HepG2 (cell line): Measurements from ENCODE around the gene WFDC1. TPM values are rescaled to one million over a fixed set of nuclear protein-coding genes. Genes with fewer than 3 reads are reported as not detected.

Experiments
- ATAC-seq: fragments of 200-7000 bp; cut with Tn5 transposase; 3 replicates; pipeline ENCODE4 v1.9.1; 2020; ENCODE audit warnings: mild to moderate bottlenecking, moderate library complexity
- BruUV-seq: library from RNA; stranded (reverse); fragments of 400-500 nt; replicated peaks from 2 replicates; lab custom pipeline; 2021; lab: Mats Ljungman, UMichigan
- CTCF ChIA-PET: fragments of 300-600 bp; formaldehyde crosslinking; extraction: SDS; loops from one replicate; lab custom pipeline; 2021; ENCODE audit warnings: low total read pairs, inconsistent platforms, low intra/inter-chr PET ratio; lab: Yijun Ruan, JAX
- POLR2A ChIA-PET: fragments of 350-600 bp; sonication (Branson Sonifier 250); formaldehyde crosslinking; loops from one replicate; lab custom pipeline; 2020; ENCODE audit warnings: antibody characterized with exemption, inconsistent platforms; lab: Yijun Ruan, JAX
- DNase-seq: peaks from one replicate; pipeline ENCODE4 v3.0.0-alpha.2; 2015; ENCODE audit warnings: low spot score
- FAIRE-seq: peaks from 3 replicates; lab custom pipeline; 2011; peaks lifted over from hg19 to GRCh38; lab: Jason Lieb, UNC
- H2AFZ ChIP-seq: one replicate; pipeline ENCODE4 v1.6.1; 2011; ENCODE audit warnings: low read length, inconsistent platforms
- H3K27ac ChIP-seq: fragments of 300-600 bp; 3 replicates; pipeline ENCODE4 v1.8.0; 2011; ENCODE audit warnings: mixed run types, mild to moderate bottlenecking, mixed read lengths, low read length, inconsistent platforms; ENCODE audit not compliant: insufficient read depth; ENCODE audit errors: extremely low read length
- H3K27me3 ChIP-seq, 2 experiments: fragments of 200-600 bp in 1 of 2; 2 replicates in 1 of 2; 3 replicates in 1 of 2; pipeline versions ENCODE4 v1.6.0 to v1.8.0; 2011; ENCODE audit warnings: low read length in 2 of 2, mild to moderate bottlenecking in 2 of 2, moderate library complexity in 2 of 2, inconsistent platforms in 1 of 2; ENCODE audit not compliant: insufficient read depth in 2 of 2, control insufficient read depth in 1 of 2
- H3K36me3 ChIP-seq, 2 experiments: fragments of 200-600 bp in 1 of 2; replicated peaks in 1 of 2; 2 replicates in 1 of 2; 3 replicates in 1 of 2; pipeline versions ENCODE4 v1.5.1 to v1.8.0; 2011; ENCODE audit warnings: low read length in 2 of 2, inconsistent platforms in 1 of 2; ENCODE audit not compliant: insufficient read depth in 2 of 2, control insufficient read depth in 1 of 2
- H3K4me1 ChIP-seq: 2 replicates; pipeline ENCODE4 v1.5.1; 2012; ENCODE audit warnings: low read length, inconsistent platforms; ENCODE audit not compliant: insufficient read depth
- H3K4me2 ChIP-seq: 2 replicates; pipeline ENCODE4 v1.6.0; 2011; ENCODE audit warnings: low read depth, low read length, inconsistent platforms
- H3K4me3 ChIP-seq, 3 experiments: fragments of 200-600 bp in 1 of 3; sonication (generic), shearing (Covaris generic) in 1 of 3; replicated peaks in 1 of 3; 2 replicates each; pipeline ENCODE4 v1.5.1; 2011 to 2016; ENCODE audit warnings: low read length in 3 of 3, inconsistent platforms in 2 of 3, low read depth in 2 of 3, mild to moderate bottlenecking in 2 of 3, control low read depth in 1 of 3, mixed read lengths in 1 of 3; ENCODE audit not compliant: insufficient read depth in 1 of 3
- H3K79me2 ChIP-seq: one replicate; pipeline ENCODE4 v1.6.1; 2011; ENCODE audit warnings: low read length, inconsistent platforms; ENCODE audit not compliant: insufficient read depth
- H3K9ac ChIP-seq: 2 replicates; pipeline ENCODE4 v1.6.0; 2011; ENCODE audit warnings: mild to moderate bottlenecking, low read depth, low read length, inconsistent platforms; ENCODE audit not compliant: insufficient read depth
- H3K9me3 ChIP-seq: 2 replicates; pipeline ENCODE4 v1.5.1; 2012; ENCODE audit warnings: mild to moderate bottlenecking, low read length
- H4K20me1 ChIP-seq: 2 replicates; pipeline ENCODE4 v1.6.0; 2011; ENCODE audit warnings: inconsistent platforms, mild to moderate bottlenecking, low read length, moderate library complexity; ENCODE audit not compliant: insufficient read depth
- ARNT ChIP-seq: fragments of 450-650 bp; IDR thresholded peaks from 2 replicates; pipeline ENCODE4 v1.6.1; 2017
- FOXP1 ChIP-seq, 2 experiments: fragments of 450-650 bp in 1 of 2; IDR thresholded peaks; 2 replicates each; pipeline ENCODE4 v1.6.1; 2017 to 2018; ENCODE audit warnings: antibody characterized with exemption in 1 of 2
- GATA4 ChIP-seq: sonication (generic); IDR thresholded peaks from 2 replicates; pipeline ENCODE4 v1.6.1; 2016; ENCODE audit warnings: antibody characterized with exemption, low read depth, borderline replicate concordance
- MAFF ChIP-seq: IDR thresholded peaks from 2 replicates; pipeline ENCODE4 v1.6.1; 2011; ENCODE audit warnings: low read depth, low read length, improper control_type of control experiment
- PLRG1 ChIP-seq: fragments of 450-650 bp; conservative IDR thresholded peaks from 2 replicates; pipeline ENCODE4 v1.6.1; 2016
- RARA ChIP-seq: IDR thresholded peaks from 2 replicates; pipeline ENCODE4 v1.6.1; 2016; ENCODE audit warnings: missing genetic modification reagents, missing compliant biosample characterization
- RXRB ChIP-seq: IDR thresholded peaks from 2 replicates; pipeline ENCODE4 v1.6.1; 2016; ENCODE audit warnings: borderline replicate concordance, missing genetic modification reagents, missing compliant biosample characterization
- SMARCC2 ChIP-seq: fragments of 450-650 bp; IDR thresholded peaks from 2 replicates; pipeline ENCODE4 v1.6.1; 2017; ENCODE audit warnings: antibody characterized with exemption, mild to moderate bottlenecking
- ZBTB3 ChIP-seq: sonication (generic); formaldehyde crosslinking; IDR thresholded peaks from 2 replicates; pipeline ENCODE4 v1.4.0; 2020; ENCODE audit warnings: low read depth, mild to moderate bottlenecking, moderate library complexity, missing genetic modification reagents, borderline replicate concordance
- ZNF230 ChIP-seq: sonication (generic); formaldehyde crosslinking; IDR thresholded peaks from 2 replicates; pipeline ENCODE4 v1.4.0; 2020; ENCODE audit warnings: mild to moderate bottlenecking, missing genetic modification reagents
- ZNF567 ChIP-seq: sonication (generic); formaldehyde crosslinking; IDR thresholded peaks from 2 replicates; pipeline ENCODE4 v1.8.1; 2023; ENCODE audit warnings: mild to moderate bottlenecking, missing genetic modification reagents, borderline replicate concordance
- ZNF652 ChIP-seq: IDR thresholded peaks from 2 replicates; pipeline ENCODE4 v1.6.1; 2016; ENCODE audit warnings: low read depth, borderline replicate concordance
- ZNF775 ChIP-seq: sonication (generic); formaldehyde crosslinking; IDR thresholded peaks from 2 replicates; pipeline ENCODE4 v1.4.0; 2020; ENCODE audit warnings: missing genetic modification reagents, mild to moderate bottlenecking, moderate library complexity, borderline replicate concordance
- ZNF850 ChIP-seq: sonication (generic); formaldehyde crosslinking; conservative IDR thresholded peaks from 2 replicates; pipeline ENCODE4 v1.9.0; 2021; ENCODE audit warnings: mild to moderate bottlenecking, missing genetic modification reagents
- WGBS: methylation state at CpG from one replicate; pipeline ENCODE4 v1.1.6; 2017; ENCODE audit warnings: low lambda C conversion rate; 5-methylcytosine and 5-hydroxymethylcytosine counted together
- in situ Hi-C: cut with HindIII; loops from 2 replicates; pipeline ENCODE4 v1.10.0; 2017; ENCODE audit warnings: low pct_unique_long_range_greater_than_20kb; ENCODE audit not compliant: extremely low pct_ligation_motif_present
- intact Hi-C: fragments of 100-400 bp; cut with micrococcal nuclease; formaldehyde crosslinking; loops from one replicate; pipeline ENCODE4 v1.10.0; 2022; ENCODE audit not compliant: unreplicated experiment
- polyA plus RNA-seq, 8 experiments: library from polyadenylated mRNA; depleted of rRNA in 3 of 8; stranded (reverse) in 7 of 8; unstranded in 1 of 8; fragments of >200 nt; fragmentation: Illumina TruSeq in 4 of 8; extraction: Trizol in 4 of 8; gene quantifications; 2 replicates each; pipeline versions ENCODE4 v1.2.1 to v1.2.3, GENCODE V29; 2011 to 2016; ENCODE audit warnings: low read depth in 4 of 8, missing spikeins in 1 of 8, mixed read lengths in 1 of 8; ENCODE audit not compliant: insufficient read depth in 1 of 8
- total RNA-seq, 5 experiments: library from RNA; depleted of rRNA; stranded (reverse); fragments of >200 nt; fragmentation: Illumina TruSeq; extraction: Trizol; gene quantifications; 2 replicates each; pipeline ENCODE4 v1.2.3, GENCODE V29; 2016; ENCODE audit warnings: low read depth in 1 of 5
- TF ChIP-seq, protein P1 (sequence below): sonication (generic); formaldehyde crosslinking; IDR thresholded peaks from 2 replicates; pipeline ENCODE4 v1.8.1; 2023; ENCODE audit warnings: missing genetic modification reagents, inconsistent platforms, borderline replicate concordance
- TF ChIP-seq, protein P2 (sequence below): sonication (generic); formaldehyde crosslinking; IDR thresholded peaks from 2 replicates; pipeline ENCODE4 v1.8.1; 2023; ENCODE audit warnings: mild to moderate bottlenecking, moderate library complexity, missing genetic modification reagents

Gene WFDC1
- total and polyA plus RNA-seq, 2 of the 13 experiments (the other 11 are each of a cell fraction or from before 2014, with no cell fraction given) = not detected

DNA sequence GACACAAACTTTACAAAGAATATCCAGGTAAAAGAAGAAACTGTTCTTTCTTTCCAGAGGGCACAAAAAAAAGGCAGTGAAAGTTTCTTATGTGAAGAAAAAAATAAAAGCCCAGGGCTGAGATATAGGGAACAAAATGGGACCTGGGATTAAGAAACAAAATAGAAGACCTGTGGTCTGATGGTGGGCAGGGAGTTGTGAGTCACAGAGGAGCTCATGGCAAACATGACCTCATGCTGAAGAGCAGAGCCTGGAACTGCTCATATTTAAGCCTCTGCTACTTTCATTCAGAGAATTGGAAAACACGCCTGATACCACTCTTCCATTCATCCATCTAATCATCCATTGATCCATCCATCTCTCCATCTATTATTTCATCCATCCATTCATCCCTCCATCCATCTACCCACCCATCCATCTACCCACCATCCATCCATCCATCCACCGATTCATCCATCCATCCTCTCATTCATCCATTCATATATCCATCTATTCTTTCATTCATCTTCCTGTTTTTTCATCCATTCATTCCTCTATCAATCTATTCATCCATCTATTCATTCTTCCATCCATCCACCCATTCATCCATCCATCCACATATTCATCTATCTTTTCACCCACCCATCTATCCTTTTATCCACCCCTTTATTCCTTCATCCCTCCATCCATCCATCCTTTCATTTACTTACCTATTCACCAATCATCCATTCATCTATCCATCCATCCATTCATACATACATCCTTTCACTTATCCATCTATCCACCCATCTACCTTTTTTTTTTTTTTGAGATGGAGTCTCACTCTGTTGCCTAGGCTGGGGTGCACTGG is 30.0 kb downstream of the WFDC1 start:
- FAIRE-seq (no peak), DNase-seq (no peak), ATAC-seq (no peak)
- WGBS = 2% methylated on average over 2 of the region's 2 CpGs
- Histone ChIP-seq H2AFZ (no peak overlapping the region), H3K4me3 (no peak overlapping the region), H4K20me1 (no peaks in the 10 kb centered on the region), H3K4me2 (no peak overlapping the region), H3K9me3 (no peaks in the 10 kb centered on the region), H3K4me1 (no peaks in the 10 kb centered on the region), H3K9ac (no peak overlapping the region), H3K27me3 (peaks cover 0 to 27% of the 10 kb centered on the region in 2 experiments; a peak in 3 of 5 replicates), H3K27ac (no peak overlapping the region), H3K36me3 (no peaks in the 10 kb centered on the region), H3K79me2 (no peaks in the 10 kb centered on the region)
- ChIA-PET CTCF (no interaction called here), POLR2A (no interaction called here)
- TF ChIP-seq ARNT = 0 out of 2 replicates have a peak, but pooled peaks have one; percentile 58
- TF ChIP-seq FOXP1 (IDR thresholded peaks at IDR 0.05) = 0 out of 2 replicates have a peak, but pooled peaks have one; percentile 13
- no peak for TF ChIP-seq FOXP1 (CRISPR knock-in tag; IDR thresholded peaks at IDR 0.05)
- TF ChIP-seq PLRG1 = 0 out of 2 replicates have a peak, but pooled peaks have one; percentile 56
- no peak for TF ChIP-seq ZNF850 (CRISPR knock-in tag)
- no peak for TF ChIP-seq ZNF567 (CRISPR knock-in tag)
- in situ Hi-C loops (no loop called here), intact Hi-C loops (no loop called here)
- no TSS peak for BruUV-seq

DNA sequence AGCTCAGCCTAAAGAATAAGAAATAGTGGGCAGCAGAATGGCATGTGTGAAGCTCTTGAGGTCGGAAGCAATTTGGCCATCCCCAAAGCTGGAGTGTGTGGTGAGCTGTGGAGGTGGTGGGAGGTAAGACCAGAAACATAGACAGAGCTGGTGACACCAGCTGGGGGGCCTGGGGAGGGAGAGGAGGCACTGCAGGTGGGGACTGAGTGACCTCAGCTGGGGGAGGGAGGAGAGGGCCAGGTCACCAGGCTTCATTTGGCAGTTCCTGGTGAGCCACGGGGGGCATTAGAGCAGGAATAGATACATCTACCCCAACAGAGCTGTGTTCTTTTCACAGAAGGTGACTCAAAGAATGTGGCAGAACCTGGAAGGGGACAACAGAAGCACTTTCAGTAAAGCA is 31.9 kb downstream of the WFDC1 start:
- CTCF ChIA-PET = no interaction called here
- no TSS peak for BruUV-seq
- in situ Hi-C loops = no loop called here
- TF ChIP-seq SMARCC2 (no peak), RXRB (CRISPR knock-in tag) (no peak), RARA (CRISPR knock-in tag) (no peak), ZBTB3 (CRISPR knock-in tag) (no peak), ZNF775 (CRISPR knock-in tag) (no peak), MAFF (no peak), GATA4 (no peak), ZNF230 (no peak), ZNF652 (no peak), ZNF567 (CRISPR knock-in tag) (no peak)
- TF ChIP-seq, protein P1, sequence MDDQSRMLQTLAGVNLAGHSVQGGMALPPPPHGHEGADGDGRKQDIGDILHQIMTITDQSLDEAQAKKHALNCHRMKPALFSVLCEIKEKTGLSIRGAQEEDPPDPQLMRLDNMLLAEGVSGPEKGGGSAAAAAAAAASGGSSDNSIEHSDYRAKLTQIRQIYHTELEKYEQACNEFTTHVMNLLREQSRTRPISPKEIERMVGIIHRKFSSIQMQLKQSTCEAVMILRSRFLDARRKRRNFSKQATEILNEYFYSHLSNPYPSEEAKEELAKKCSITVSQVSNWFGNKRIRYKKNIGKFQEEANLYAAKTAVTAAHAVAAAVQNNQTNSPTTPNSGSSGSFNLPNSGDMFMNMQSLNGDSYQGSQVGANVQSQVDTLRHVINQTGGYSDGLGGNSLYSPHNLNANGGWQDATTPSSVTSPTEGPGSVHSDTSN (CRISPR knock-in tag) = no peak
- TF ChIP-seq, protein P2, sequence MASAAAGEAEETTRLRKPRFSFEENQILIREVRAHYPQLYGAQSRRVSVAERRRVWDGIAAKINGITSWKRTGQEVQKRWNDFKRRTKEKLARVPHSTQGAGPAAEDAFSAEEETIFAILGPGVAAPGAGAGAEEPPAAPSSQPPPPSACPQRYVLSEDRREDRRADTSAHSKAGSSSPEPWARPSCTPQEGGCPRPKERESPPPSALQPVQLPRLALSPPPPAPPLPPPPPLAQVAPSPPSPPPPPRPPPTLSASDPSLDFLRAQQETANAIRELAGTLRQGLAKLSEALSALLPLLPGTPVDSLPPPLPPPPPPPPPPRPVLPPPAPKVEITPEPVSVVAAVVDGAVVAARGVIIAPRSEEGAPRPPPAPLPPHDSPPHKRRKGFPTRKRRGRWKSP (CRISPR knock-in tag) = no peak

More for the DNA sequence above, 31.9 kb downstream of the WFDC1 start:
- 5% methylated on average over 2 of the region's 2 CpGs for WGBS
- POLR2A ChIA-PET = no interaction called here
- intact Hi-C loops = no loop called here
- peaks cover 0 to 38% of the 10 kb centered on the region in 2 experiments; a peak in 4 of 5 replicates for H3K27me3 ChIP-seq
- no peak overlapping the region for H3K4me3 ChIP-seq
- ATAC-seq = no peak
- no peak overlapping the region for H3K9ac ChIP-seq
- H3K4me2 ChIP-seq = no peak overlapping the region
- no peaks in the 10 kb centered on the region for H3K79me2 ChIP-seq
- no peak for FAIRE-seq
- no peak overlapping the region for H2AFZ ChIP-seq
- no peak for DNase-seq
- H4K20me1 ChIP-seq = no peaks in the 10 kb centered on the region
- no peaks in the 10 kb centered on the region for H3K36me3 ChIP-seq
- H3K9me3 ChIP-seq = no peaks in the 10 kb centered on the region
- no peaks in the 10 kb centered on the region for H3K4me1 ChIP-seq
- no peak overlapping the region for H3K27ac ChIP-seq
